Hematopoietic multipotent progenitor cell treated with erythropoietin and hydrocortisone succinate and interleukin-3 and kit ligand, for 17 days (in vitro differentiated cells): Measurements from ENCODE around the gene CLNK.

Source experiments
- DNase-seq: peaks from one replicate; pipeline ENCODE4 v3.0.0-alpha.2; 2015; ENCODE audit warnings: low spot score

Gene CLNK

GRCh38 chr4:10456595-10457254 lies 227.8 kb downstream of the CLNK start:
- peak; percentile 6 for DNase-seq

- no peak for DNase-seq
These were observed 228.3 kb downstream of the CLNK start for GRCh38 chr4:10456260-10456594.

- DNase-seq, result no peak
These were observed 229.4 kb downstream of the CLNK start for GRCh38 chr4:10455133-10455532.

- DNase-seq, result no peak
These were observed 229.8 kb downstream of the CLNK start for GRCh38 chr4:10454726-10455125.

- no peak for DNase-seq
These were observed 230.4 kb downstream of the CLNK start for GRCh38 chr4:10454121-10454520.

- DNase-seq, result no peak
These were observed 235.6 kb downstream of the CLNK start for GRCh38 chr4:10448991-10449390.

GRCh38 chr4:10442976-10443375 lies 241.6 kb downstream of the CLNK start:
- no peak for DNase-seq

GRCh38 chr4:10441512-10441911 lies 243.1 kb downstream of the CLNK start:
- DNase-seq, result no peak

- DNase-seq, result no peak
These were observed 245.6 kb downstream of the CLNK start for GRCh38 chr4:10438924-10439323.

GRCh38 chr4:10437735-10438134 lies 246.8 kb downstream of the CLNK start:
- no peak for DNase-seq
